ENCODE data around the gene SGPL1. TPM values are rescaled to one million over a fixed set of nuclear protein-coding genes. Genes with fewer than 3 reads are reported as not detected.

SGPL1 gene
- total and polyA plus RNA-seq, 10 of the 15 experiments (the other 5 are each of a cell fraction or from before 2014, with no cell fraction given), result 4.9 to 20.7 (median 10.6) TPM

- BruUV-seq (replicated peaks), result no TSS peak
- Histone ChIP-seq H3K4me1 (ENCODE audit: control insufficient read depth, insufficient read depth, low read length) (no peaks in the 10 kb centered on the region), H3K27ac (ENCODE audit: control insufficient read depth, insufficient read depth) (no peak overlapping the region), H3K27me3 (replicated peaks in 1 of 2; ENCODE audit: control insufficient read depth in 2 of 2, insufficient read depth in 2 of 2, low read length in 1 of 2) (peaks cover 0 to 3% of the 10 kb centered on the region in 2 experiments; a peak in 2 of 4 replicates), H3K4me2 (ENCODE audit: control insufficient read depth, insufficient read depth) (no peak overlapping the region), H3K9ac (ENCODE audit: control insufficient read depth, insufficient read depth, low read length) (no peak overlapping the region), H2AFZ (ENCODE audit: control insufficient read depth, low read depth, low read length) (no peak overlapping the region), H3K79me2 (ENCODE audit: control insufficient read depth, insufficient read depth, low read length) (no peaks in the 10 kb centered on the region), H3K9me3 (replicated peaks; ENCODE audit: control insufficient read depth, insufficient read depth, low read length) (no peaks in the 10 kb centered on the region), H3K36me3 (ENCODE audit: control insufficient read depth in 2 of 2, insufficient read depth in 2 of 2, low read length in 1 of 2) (no peaks in the 10 kb centered on the region), H3K4me3 (no peak overlapping the region), H4K20me1 (ENCODE audit: control insufficient read depth, insufficient read depth) (no peaks in the 10 kb centered on the region)
- SMC1A ChIA-PET (ENCODE audit: uncharacterized antibody, unreplicated experiment), result no interaction called here
- CTCF ChIA-PET, result no interaction called here
- in situ Hi-C loops (cut with MboI), result no loop called here
- intact Hi-C loops (cut with micrococcal nuclease; ENCODE audit: unreplicated experiment), result no loop called here
- RAD21 ChIA-PET (ENCODE audit: unreplicated experiment), result interaction anchor here (0.6 kb wide), 1 partner anchor 371 kb away, joined by 3 read pairs; no protein-coding TSS in a partner anchor
- 14% methylated on average over 10 of the region's 10 CpGs for WGBS (ENCODE audit: insufficient coverage, insufficient replicate concordance, low lambda C conversion rate, missing lambda C conversion rate)
- FAIRE-seq (no peak), ATAC-seq (no peak), DNase-seq (ENCODE audit: low read depth, low spot score) (no peak)
- TF ChIP-seq IRF3 (IDR thresholded peaks at IDR 0.05) (no peak), SKIL (IDR thresholded peaks at IDR 0.05; ENCODE audit: low read depth, poor library complexity, severe bottlenecking) (no peak), E2F8 (IDR thresholded peaks at IDR 0.05; ENCODE audit: low read depth, partially characterized antibody) (no peak), RBBP5 (conservative IDR thresholded peaks at IDR 0.05) (no peak), TCF12 (IDR thresholded peaks at IDR 0.05; ENCODE audit: low read depth, low read length) (no peak), HDAC2 (IDR thresholded peaks at IDR 0.05) (no peak)
- POLR2A ChIA-PET, result no interaction called here
Measured at GRCh38 chr10:70914316-70914864, 98.6 kb downstream of the SGPL1 start.

All from GM12878 (cell line).